T-helper 1 cell treated with Interleukin-12 subunit alpha and Interleukin-12 subunit beta and Interleukin-4 antibody, amounts not matched to agents 30 ng/mL and 1 ng/mL, for 36 hours (primary cell): ENCODE data around the gene NAT8L. TPM values are rescaled to one million over a fixed set of nuclear protein-coding genes. Genes with fewer than 3 reads are reported as not detected.

Experiments used
- intact Hi-C: fragments of 100-400 bp; cut with micrococcal nuclease; formaldehyde crosslinking; loops from one replicate; pipeline ENCODE4 v1.15.1; 2024
- total RNA-seq: library from RNA; stranded (reverse); gene quantifications from 2 replicates; pipeline ENCODE4 v1.2.3, GENCODE V29; 2022

The NAT8L gene
- total RNA-seq, 1 donor from 2014 or later = 5.2 TPM

- intact Hi-C loops = no loop called here
These were observed 14.8 kb downstream of the NAT8L start for GRCh38 chr4:2073808-2074481.

- intact Hi-C loops = no loop called here
These were observed 15.5 kb downstream of the NAT8L start for GRCh38 chr4:2074588-2074987.

- intact Hi-C loops = no loop called here
These were observed 16.3 kb downstream of the NAT8L start for GRCh38 chr4:2075171-2075986.

GRCh38 chr4:2075987-2076907, 17.1 kb downstream of the NAT8L start:
- intact Hi-C loops = no loop called here

GRCh38 chr4:2076908-2077536, 17.9 kb downstream of the NAT8L start:
- intact Hi-C loops = no loop called here

- intact Hi-C loops = no loop called here
These were observed 18.7 kb downstream of the NAT8L start for GRCh38 chr4:2077537-2078460.

- intact Hi-C loops = no loop called here
These were observed 19.5 kb downstream of the NAT8L start for GRCh38 chr4:2078584-2078983.

- intact Hi-C loops = no loop called here
These were observed 19.9 kb downstream of the NAT8L start for GRCh38 chr4:2079006-2079405.

- intact Hi-C loops = no loop called here
These were observed 20.8 kb downstream of the NAT8L start for GRCh38 chr4:2079926-2080325.

GRCh38 chr4:2080429-2081300, 21.5 kb downstream of the NAT8L start:
- intact Hi-C loops = no loop called here

- intact Hi-C loops = no loop called here
These were observed 22.4 kb downstream of the NAT8L start for GRCh38 chr4:2081540-2081939.

- intact Hi-C loops = no loop called here
These were observed 23.0 kb downstream of the NAT8L start for GRCh38 chr4:2082118-2082517.

- intact Hi-C loops = no loop called here
These were observed 23.5 kb downstream of the NAT8L start for GRCh38 chr4:2082627-2083026.

GRCh38 chr4:2083116-2083825, 24.1 kb downstream of the NAT8L start:
- intact Hi-C loops = no loop called here

GRCh38 chr4:2083826-2084160, 24.7 kb downstream of the NAT8L start:
- intact Hi-C loops = no loop called here

GRCh38 chr4:2084316-2084715, 25.2 kb downstream of the NAT8L start:
- intact Hi-C loops = no loop called here

- intact Hi-C loops = no loop called here
These were observed 26.4 kb downstream of the NAT8L start for GRCh38 chr4:2085496-2085901.

GRCh38 chr4:2087170-2087569, 28.0 kb downstream of the NAT8L start:
- intact Hi-C loops = no loop called here

- intact Hi-C loops = no loop called here
These were observed 30.1 kb downstream of the NAT8L start for GRCh38 chr4:2089222-2089621.
